Endothelial cell (in vitro differentiated cells): ENCODE data around the gene GOSR1. TPM values are rescaled to one million over a fixed set of nuclear protein-coding genes. Genes with fewer than 3 reads are reported as not detected.

ENCODE experiments used
- DNase-seq: peaks from one replicate; pipeline ENCODE4 v3.0.0; 2021; ENCODE audit warnings: low spot score
- H3K27ac Mint-ChIP-seq: one replicate; pipeline ENCODE4 v1.8.0; 2021; ENCODE audit warnings: mixed read lengths, inconsistent platforms; ENCODE audit not compliant: unreplicated experiment
- H3K27me3 Mint-ChIP-seq: one replicate; pipeline ENCODE4 v1.8.0; 2021; ENCODE audit warnings: mild to moderate bottlenecking, moderate library complexity, mixed read lengths, inconsistent platforms; ENCODE audit not compliant: unreplicated experiment
- H3K36me3 Mint-ChIP-seq: one replicate; pipeline ENCODE4 v1.8.0; 2021; ENCODE audit warnings: mild to moderate bottlenecking, low read depth, mixed read lengths, inconsistent platforms; ENCODE audit not compliant: unreplicated experiment
- H3K4me1 Mint-ChIP-seq: one replicate; pipeline ENCODE4 v1.8.0; 2021; ENCODE audit warnings: mild to moderate bottlenecking, mixed read lengths, inconsistent platforms; ENCODE audit not compliant: unreplicated experiment
- H3K4me3 Mint-ChIP-seq: one replicate; pipeline ENCODE4 v1.8.0; 2021; ENCODE audit warnings: mild to moderate bottlenecking, mixed read lengths, inconsistent platforms; ENCODE audit not compliant: unreplicated experiment
- H3K9me3 Mint-ChIP-seq: one replicate; pipeline ENCODE4 v1.8.0; 2021; ENCODE audit warnings: mixed read lengths, inconsistent platforms; ENCODE audit not compliant: unreplicated experiment
- total RNA-seq: library from RNA; stranded (reverse); fragmentation: NEBNext Ultra II Directional; extraction: Animal tissue kit (Norgen Biotek cat#: 25700); gene quantifications from one replicate; pipeline ENCODE4 v1.2.1, GENCODE V29; 2021; ENCODE audit not compliant: unreplicated experiment
- TF ChIP-seq, protein P1 (sequence below): fragments of 200-600 bp; sonication (generic); IDR thresholded peaks from one replicate; pipeline ENCODE4 v1.5.0; 2021; ENCODE audit warnings: antibody characterized with exemption; ENCODE audit not compliant: unreplicated experiment

Gene GOSR1
- total RNA-seq, 1 donor from 2014 or later, result 47.5 TPM

DNA sequence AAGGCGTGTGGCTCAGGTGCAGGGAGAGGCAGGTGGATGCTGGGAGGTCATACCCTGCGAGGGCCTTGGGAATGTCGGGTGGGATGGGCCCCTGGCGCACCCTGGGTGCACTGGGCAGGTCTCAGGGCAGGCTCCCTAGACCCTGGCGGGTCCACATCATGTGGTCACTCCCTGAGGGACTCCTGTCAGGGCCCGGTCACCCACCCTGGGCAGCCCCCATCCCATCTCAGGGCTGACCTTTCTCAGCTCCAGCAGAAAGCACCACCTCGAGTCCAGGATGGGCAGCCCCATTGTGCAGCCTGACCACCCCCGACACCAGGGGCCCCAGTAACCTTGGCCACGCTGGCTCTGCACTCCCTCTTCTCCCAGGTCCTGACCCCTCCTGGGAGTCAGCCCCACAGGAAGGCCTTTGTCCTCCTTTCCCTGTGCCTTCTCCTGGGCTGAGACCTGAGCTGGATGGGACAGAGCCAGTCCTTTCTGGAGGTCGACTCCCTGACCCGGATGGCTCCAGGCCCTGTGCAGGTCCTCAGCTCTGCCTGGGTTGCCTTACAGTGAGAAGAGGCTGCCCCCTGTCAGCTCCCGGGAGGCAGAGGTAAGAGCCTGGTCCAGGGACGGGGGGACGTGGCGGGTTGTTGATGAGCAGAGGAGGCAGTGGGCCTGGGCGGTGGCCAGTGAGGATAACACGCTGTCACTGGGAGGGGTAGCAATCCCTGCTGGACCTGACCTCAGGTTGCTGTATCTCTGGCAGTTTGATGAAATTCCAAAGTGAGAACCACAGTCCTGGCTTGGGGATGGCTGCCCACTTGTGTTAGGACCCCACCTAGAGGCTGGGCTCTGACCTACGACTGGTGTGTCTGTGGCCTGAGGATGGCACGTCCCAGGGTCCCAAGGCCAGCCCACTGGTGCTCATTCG lies 77.9 kb downstream of the GOSR1 start:
- peak; percentile 45 for DNase-seq
- H3K4me3 Mint-ChIP-seq, result no peak overlapping the region
- H3K27ac Mint-ChIP-seq, result no peak overlapping the region
- TF ChIP-seq, protein P1, sequence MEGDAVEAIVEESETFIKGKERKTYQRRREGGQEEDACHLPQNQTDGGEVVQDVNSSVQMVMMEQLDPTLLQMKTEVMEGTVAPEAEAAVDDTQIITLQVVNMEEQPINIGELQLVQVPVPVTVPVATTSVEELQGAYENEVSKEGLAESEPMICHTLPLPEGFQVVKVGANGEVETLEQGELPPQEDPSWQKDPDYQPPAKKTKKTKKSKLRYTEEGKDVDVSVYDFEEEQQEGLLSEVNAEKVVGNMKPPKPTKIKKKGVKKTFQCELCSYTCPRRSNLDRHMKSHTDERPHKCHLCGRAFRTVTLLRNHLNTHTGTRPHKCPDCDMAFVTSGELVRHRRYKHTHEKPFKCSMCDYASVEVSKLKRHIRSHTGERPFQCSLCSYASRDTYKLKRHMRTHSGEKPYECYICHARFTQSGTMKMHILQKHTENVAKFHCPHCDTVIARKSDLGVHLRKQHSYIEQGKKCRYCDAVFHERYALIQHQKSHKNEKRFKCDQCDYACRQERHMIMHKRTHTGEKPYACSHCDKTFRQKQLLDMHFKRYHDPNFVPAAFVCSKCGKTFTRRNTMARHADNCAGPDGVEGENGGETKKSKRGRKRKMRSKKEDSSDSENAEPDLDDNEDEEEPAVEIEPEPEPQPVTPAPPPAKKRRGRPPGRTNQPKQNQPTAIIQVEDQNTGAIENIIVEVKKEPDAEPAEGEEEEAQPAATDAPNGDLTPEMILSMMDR, result no peak
- no peaks in the 10 kb centered on the region for H3K9me3 Mint-ChIP-seq
- peaks cover 4% of the 10 kb centered on the region for H3K27me3 Mint-ChIP-seq
- H3K4me1 Mint-ChIP-seq, result peaks cover 3% of the 10 kb centered on the region
- no peaks in the 10 kb centered on the region for H3K36me3 Mint-ChIP-seq

DNA sequence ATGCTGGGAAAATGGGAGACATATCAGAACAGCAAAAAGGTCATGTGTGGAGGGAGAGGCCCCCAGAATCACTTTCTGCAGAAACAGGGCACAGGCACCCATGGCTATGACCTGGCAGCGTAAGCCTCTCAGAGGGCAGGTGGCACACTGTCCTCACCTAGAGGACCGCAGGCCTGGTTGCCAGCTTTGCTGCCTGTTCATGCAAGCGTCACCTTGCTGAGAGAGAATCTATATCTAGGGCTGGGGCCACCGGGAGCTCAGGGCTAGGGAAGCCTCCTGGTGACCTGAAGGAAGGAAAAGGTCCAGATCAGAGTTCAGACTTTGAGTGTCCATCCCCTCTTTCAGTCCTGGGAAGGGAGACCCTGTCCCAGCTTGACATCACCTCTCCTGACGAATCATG lies 78.7 kb downstream of the GOSR1 start:
- H3K27ac Mint-ChIP-seq, result no peak overlapping the region
- no peaks in the 10 kb centered on the region for H3K9me3 Mint-ChIP-seq
- TF ChIP-seq, protein P1, result no peak
- no peak overlapping the region for H3K4me3 Mint-ChIP-seq
- no peak for DNase-seq
- H3K4me1 Mint-ChIP-seq, result peaks cover 3% of the 10 kb centered on the region
- no peaks in the 10 kb centered on the region for H3K27me3 Mint-ChIP-seq
- no peaks in the 10 kb centered on the region for H3K36me3 Mint-ChIP-seq

GRCh38 chr17:30556374-30557332 lies 79.4 kb downstream of the GOSR1 start:
- no peaks in the 10 kb centered on the region for H3K36me3 Mint-ChIP-seq
- DNase-seq, result no peak
- no peak overlapping the region for H3K27ac Mint-ChIP-seq

GRCh38 chr17:30557916-30558685 lies 80.9 kb downstream of the GOSR1 start:
- Mint-ChIP-seq H3K9me3 (no peaks in the 10 kb centered on the region), H3K27me3 (no peaks in the 10 kb centered on the region), H3K36me3 (no peaks in the 10 kb centered on the region), H3K4me3 (no peak overlapping the region), H3K4me1 (peaks cover 6% of the 10 kb centered on the region), H3K27ac (no peak overlapping the region)
- TF ChIP-seq, protein P1, result no peak
- DNase-seq, result no peak

More at GRCh38 chr17:30556374-30557332, 79.4 kb downstream of the GOSR1 start:
- H3K9me3 Mint-ChIP-seq, result no peaks in the 10 kb centered on the region
- no peaks in the 10 kb centered on the region for H3K27me3 Mint-ChIP-seq
- no peak overlapping the region for H3K4me3 Mint-ChIP-seq
- TF ChIP-seq, protein P1, result no peak
- H3K4me1 Mint-ChIP-seq, result peaks cover 2% of the 10 kb centered on the region
